ENCODE measurements around the gene MRNIP. TPM values are rescaled to one million over a fixed set of nuclear protein-coding genes. Genes with fewer than 3 reads are reported as not detected.

The MRNIP gene
- total RNA-seq, 1 experiment from 2014 or later = 39.9 TPM

- Histone ChIP-seq H3K79me2 (ENCODE audit: low read depth) (no peaks in the 10 kb centered on the region), H3K4me2 (no peak overlapping the region), H3K4me1 (replicated peaks; ENCODE audit: insufficient read depth) (no peaks in the 10 kb centered on the region), H3F3A (ENCODE audit: insufficient read depth, low read depth) (no peaks in the 10 kb centered on the region), H2AFZ (no peak overlapping the region), H3K36me3 (ENCODE audit: low read depth) (peaks cover 34% of the 10 kb centered on the region), H3K27ac (no peak overlapping the region), H3K4me3 (no peak overlapping the region), H3K9me2 (ENCODE audit: insufficient read depth) (no peaks in the 10 kb centered on the region), H4K20me1 (ENCODE audit: insufficient read depth) (no peaks in the 10 kb centered on the region), H3K27me3 (ENCODE audit: insufficient read depth, low read depth) (no peaks in the 10 kb centered on the region), H3K9me3 (ENCODE audit: insufficient read depth, low read depth) (peaks cover 16% of the 10 kb centered on the region)
- no TSS peak for BruUV-seq (replicated peaks)
- ChIA-PET CTCF (no interaction called here), POLR2A (ENCODE audit: unreplicated experiment) (no interaction called here)
- TF ChIP-seq CTCF (conservative IDR thresholded peaks at IDR 0.05) (no peak), EZH2 (IDR thresholded peaks at IDR 0.05; ENCODE audit: low read depth) (no peak)
- no peak for DNase-seq
- intact Hi-C loops (cut with micrococcal nuclease; ENCODE audit: unreplicated experiment) = no loop called here
These were observed 24.5 kb upstream of the MRNIP start for GRCh38 chr5:179883163-179883562.

GRCh38 chr5:179882338-179882737 is 23.7 kb upstream of the MRNIP start:
- Histone ChIP-seq H3K9me2 (ENCODE audit: insufficient read depth) (no peaks in the 10 kb centered on the region), H3K9me3 (ENCODE audit: insufficient read depth, low read depth) (peaks cover 16% of the 10 kb centered on the region), H3K27me3 (ENCODE audit: insufficient read depth, low read depth) (no peaks in the 10 kb centered on the region), H4K20me1 (ENCODE audit: insufficient read depth) (no peaks in the 10 kb centered on the region), H3K27ac (no peak overlapping the region), H3K4me2 (no peak overlapping the region), H3F3A (ENCODE audit: insufficient read depth, low read depth) (no peaks in the 10 kb centered on the region), H3K36me3 (ENCODE audit: low read depth) (peaks cover 34% of the 10 kb centered on the region), H3K4me3 (no peak overlapping the region), H3K79me2 (ENCODE audit: low read depth) (no peaks in the 10 kb centered on the region), H2AFZ (no peak overlapping the region), H3K4me1 (replicated peaks; ENCODE audit: insufficient read depth) (no peaks in the 10 kb centered on the region)
- no TSS peak for BruUV-seq (replicated peaks)
- CTCF ChIA-PET = no interaction called here
- TF ChIP-seq CTCF (conservative IDR thresholded peaks at IDR 0.05) (no peak), EZH2 (IDR thresholded peaks at IDR 0.05; ENCODE audit: low read depth) (no peak)
- DNase-seq = no peak
- intact Hi-C loops (cut with micrococcal nuclease; ENCODE audit: unreplicated experiment) = no loop called here
- POLR2A ChIA-PET (ENCODE audit: unreplicated experiment) = no interaction called here

- Histone ChIP-seq H3K4me2 (no peak overlapping the region), H3F3A (ENCODE audit: insufficient read depth, low read depth) (no peaks in the 10 kb centered on the region), H4K20me1 (ENCODE audit: insufficient read depth) (no peaks in the 10 kb centered on the region), H3K9me2 (ENCODE audit: insufficient read depth) (no peaks in the 10 kb centered on the region), H3K4me1 (replicated peaks; ENCODE audit: insufficient read depth) (no peaks in the 10 kb centered on the region), H3K36me3 (ENCODE audit: low read depth) (peaks cover 33% of the 10 kb centered on the region), H3K9me3 (ENCODE audit: insufficient read depth, low read depth) (peaks cover 16% of the 10 kb centered on the region), H3K27ac (no peak overlapping the region), H3K79me2 (ENCODE audit: low read depth) (no peaks in the 10 kb centered on the region), H3K27me3 (ENCODE audit: insufficient read depth, low read depth) (no peaks in the 10 kb centered on the region), H3K4me3 (no peak overlapping the region), H2AFZ (no peak overlapping the region)
- CTCF ChIA-PET = interaction anchor here (0.5 to 0.7 kb wide), 2 partner anchors 110 to 118 kb away, joined by 3 read pairs; no protein-coding TSS in a partner anchor
- TF ChIP-seq CTCF (conservative IDR thresholded peaks at IDR 0.05) (no peak), EZH2 (IDR thresholded peaks at IDR 0.05; ENCODE audit: low read depth) (no peak)
- DNase-seq = no peak
- no TSS peak for BruUV-seq (replicated peaks)
- intact Hi-C loops (cut with micrococcal nuclease; ENCODE audit: unreplicated experiment) = no loop called here
- POLR2A ChIA-PET (ENCODE audit: unreplicated experiment) = no interaction called here
These were observed 22.4 kb upstream of the MRNIP start for GRCh38 chr5:179880848-179881590.
